ENCODE measurements around the gene WDR35. TPM values are rescaled to one million over a fixed set of nuclear protein-coding genes. Genes with fewer than 3 reads are reported as not detected.

WDR35 gene
- total RNA-seq, 4 donors from 2014 or later, result 2.5 to 6.8 (median 4.4) TPM

GRCh38 chr2:20008703-20009102 lies 18.8 kb upstream of the WDR35 start:
- H3K4me3 ChIP-seq (ENCODE audit: low read depth, poor library complexity, severe bottlenecking), result no peak overlapping the region
- no peak for TF ChIP-seq POLR2A (IDR thresholded peaks at IDR 0.05)
- TF ChIP-seq, protein P1, sequence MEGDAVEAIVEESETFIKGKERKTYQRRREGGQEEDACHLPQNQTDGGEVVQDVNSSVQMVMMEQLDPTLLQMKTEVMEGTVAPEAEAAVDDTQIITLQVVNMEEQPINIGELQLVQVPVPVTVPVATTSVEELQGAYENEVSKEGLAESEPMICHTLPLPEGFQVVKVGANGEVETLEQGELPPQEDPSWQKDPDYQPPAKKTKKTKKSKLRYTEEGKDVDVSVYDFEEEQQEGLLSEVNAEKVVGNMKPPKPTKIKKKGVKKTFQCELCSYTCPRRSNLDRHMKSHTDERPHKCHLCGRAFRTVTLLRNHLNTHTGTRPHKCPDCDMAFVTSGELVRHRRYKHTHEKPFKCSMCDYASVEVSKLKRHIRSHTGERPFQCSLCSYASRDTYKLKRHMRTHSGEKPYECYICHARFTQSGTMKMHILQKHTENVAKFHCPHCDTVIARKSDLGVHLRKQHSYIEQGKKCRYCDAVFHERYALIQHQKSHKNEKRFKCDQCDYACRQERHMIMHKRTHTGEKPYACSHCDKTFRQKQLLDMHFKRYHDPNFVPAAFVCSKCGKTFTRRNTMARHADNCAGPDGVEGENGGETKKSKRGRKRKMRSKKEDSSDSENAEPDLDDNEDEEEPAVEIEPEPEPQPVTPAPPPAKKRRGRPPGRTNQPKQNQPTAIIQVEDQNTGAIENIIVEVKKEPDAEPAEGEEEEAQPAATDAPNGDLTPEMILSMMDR (IDR thresholded peaks at IDR 0.05), result no peak
- DNase-seq (ENCODE audit: low spot score in 2 of 2), result no peak
- intact Hi-C loops (cut with DNase I; ENCODE audit: low total_unique reads), result no loop called here
- 78 to 80% methylated on average over 5 of the region's 5 CpGs for WGBS, 2 donors

DNA sequence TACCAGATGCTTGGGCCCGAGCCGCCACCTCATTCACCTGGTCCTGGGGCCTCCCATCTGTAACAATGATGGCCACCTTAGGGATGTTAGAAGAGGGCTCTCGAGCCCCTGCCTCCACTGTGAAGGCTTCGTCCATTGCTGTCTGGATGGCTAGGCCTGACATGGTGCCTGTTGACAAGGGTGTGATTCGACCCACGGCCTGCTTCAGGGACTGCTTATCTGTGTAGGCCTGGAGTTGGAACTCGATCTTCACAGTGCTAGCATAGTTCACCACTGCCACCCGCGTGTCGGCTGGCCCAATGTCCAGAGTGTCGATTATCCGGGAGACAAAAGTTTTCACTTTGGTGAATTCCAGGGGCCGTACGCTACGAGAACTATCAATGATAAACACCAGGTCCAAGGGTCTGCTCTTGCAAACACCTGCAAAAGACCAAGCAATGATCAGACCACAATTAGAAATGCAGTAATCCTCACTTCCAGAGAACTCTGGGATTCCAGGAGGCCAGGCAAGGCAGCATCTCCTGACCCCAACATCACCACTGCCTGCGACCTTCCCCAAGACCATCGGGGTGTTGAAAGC lies 16.1 kb upstream of the WDR35 start:
- intact Hi-C loops (cut with DNase I; ENCODE audit: low total_unique reads), result no loop called here
- WGBS, 2 donors, result 87 to 96% methylated on average over 17 of the region's 17 CpGs
- DNase-seq (ENCODE audit: low spot score in 2 of 2), result no peak
- no peak overlapping the region for H3K4me3 ChIP-seq (ENCODE audit: low read depth, poor library complexity, severe bottlenecking)
- no peak for TF ChIP-seq POLR2A (IDR thresholded peaks at IDR 0.05)
- TF ChIP-seq, protein P1 (IDR thresholded peaks at IDR 0.05), result no peak

- DNase-seq (ENCODE audit: low spot score in 2 of 2), result no peak
- TF ChIP-seq, protein P1 (IDR thresholded peaks at IDR 0.05), result no peak
- TF ChIP-seq POLR2A (IDR thresholded peaks at IDR 0.05), result no peak
- intact Hi-C loops (cut with DNase I; ENCODE audit: low total_unique reads), result no loop called here
- no peak overlapping the region for H3K4me3 ChIP-seq (ENCODE audit: low read depth, poor library complexity, severe bottlenecking)
- WGBS, 2 donors, result 90 to 93% methylated on average over 10 of the region's 10 CpGs
Measured at GRCh38 chr2:20005067-20005627, 15.2 kb upstream of the WDR35 start.

DNA sequence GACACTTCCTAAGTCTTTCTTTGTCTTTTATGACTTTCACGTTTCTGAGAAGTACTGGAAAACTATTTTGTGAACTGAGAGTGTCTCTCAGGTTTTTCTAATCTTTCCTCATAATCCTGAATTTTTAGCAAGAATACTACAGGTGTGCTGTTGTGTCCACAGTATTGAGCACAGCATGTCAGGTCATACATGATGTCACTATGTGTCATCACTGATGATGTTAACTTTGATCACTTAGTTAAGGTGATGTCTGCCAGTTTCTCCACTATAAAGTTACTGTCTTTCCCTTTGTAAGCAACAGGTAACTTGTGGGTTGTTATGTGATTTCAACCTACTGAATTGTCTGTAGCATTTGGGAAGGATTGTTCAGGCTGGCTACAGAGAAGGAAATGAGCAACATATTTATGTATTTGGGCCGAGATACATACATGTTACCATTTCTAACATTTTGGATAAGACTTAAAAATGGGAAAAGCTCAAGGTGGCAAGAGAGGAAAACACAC lies 11.5 kb upstream of the WDR35 start:
- WGBS, 2 donors, result 81 to 84% methylated on average over 2 of the region's 2 CpGs
- H3K4me3 ChIP-seq (ENCODE audit: low read depth, poor library complexity, severe bottlenecking), result no peak overlapping the region
- no peak for DNase-seq (ENCODE audit: low spot score in 2 of 2)
- intact Hi-C loops (cut with DNase I; ENCODE audit: low total_unique reads), result no loop called here
- TF ChIP-seq, protein P1 (IDR thresholded peaks at IDR 0.05), result no peak
- no peak for TF ChIP-seq POLR2A (IDR thresholded peaks at IDR 0.05)

DNA sequence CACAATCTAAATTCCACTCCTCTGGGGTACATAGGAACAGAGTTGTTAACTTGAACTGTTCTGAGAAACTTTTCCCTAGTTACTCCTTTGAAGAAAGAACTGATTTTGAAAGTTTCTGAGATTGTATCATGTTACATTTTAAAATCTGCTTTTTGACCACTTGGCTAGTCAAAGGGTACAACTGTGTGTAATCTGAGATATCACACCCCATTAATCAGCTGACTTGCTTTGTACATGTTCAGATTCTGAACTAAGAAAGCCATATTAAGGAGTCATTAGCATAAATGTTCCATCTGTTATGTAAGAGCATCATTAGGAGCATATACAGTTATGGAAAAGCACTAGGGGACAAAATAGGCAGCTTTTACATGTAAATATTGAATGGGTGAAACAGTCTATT lies 3.8 kb upstream of the WDR35 start:
- intact Hi-C loops (cut with DNase I; ENCODE audit: low total_unique reads), result no loop called here
- no peak for DNase-seq (ENCODE audit: low spot score in 2 of 2)
- no peak for TF ChIP-seq POLR2A (IDR thresholded peaks at IDR 0.05)
- TF ChIP-seq, protein P1 (IDR thresholded peaks at IDR 0.05), result no peak
- no peak overlapping the region for H3K4me3 ChIP-seq (ENCODE audit: low read depth, poor library complexity, severe bottlenecking)

GRCh38 chr2:19991895-19992294 lies 2.0 kb upstream of the WDR35 start:
- no peak for TF ChIP-seq POLR2A (IDR thresholded peaks at IDR 0.05)
- TF ChIP-seq, protein P1 (IDR thresholded peaks at IDR 0.05), result no peak
- WGBS, 2 donors, result 76 to 93% methylated on average over 1 of the region's 1 CpG
- intact Hi-C loops (cut with DNase I; ENCODE audit: low total_unique reads), result no loop called here
- no peak overlapping the region for H3K4me3 ChIP-seq (ENCODE audit: low read depth, poor library complexity, severe bottlenecking)
- no peak for DNase-seq (ENCODE audit: low spot score in 2 of 2)

Measured in lower leg skin (tissue), 4 donors.